Smooth muscle cell of the coronary artery (primary cell): ENCODE results near the gene PPP1R9A. TPM values are rescaled to one million over a fixed set of nuclear protein-coding genes. Genes with fewer than 3 reads are reported as not detected.

ENCODE experiments used
- total RNA-seq: library from RNA; depleted of rRNA; stranded (reverse); fragments of >200 nt; gene quantifications from 2 replicates; pipeline ENCODE4 v1.2.3, GENCODE V29; 2014; ENCODE audit warnings: low replicate concordance

The PPP1R9A gene
- 0.12 and 0.38 TPM in 2 replicates for total RNA-seq

GRCh38 chr7:94907026-94907810, at the start of gene PPP1R9A:
Gene PPP1R9A (plus strand): TSS chr7:94907594. CDS start chr7:94910114, 2,520 bp downstream.

GRCh38 chr7:95324431-95324830, 417.0 kb downstream of the PPP1R9A start, which contains the start of gene PON1:
Gene PON1 (minus strand): TSS chr7:95324532. CDS start chr7:95324475, 57 bp downstream.

